Stimulated activated CD8-positive, alpha-beta memory T cell treated with anti-CD3 and anti-CD28 coated beads, Interleukin-7, amount 100 ng/mL, for 1 hour (primary cell): ENCODE data around the gene PHOSPHO2.

Source experiments
- DNase-seq, 2 donors: peaks; one replicate each; pipeline ENCODE4 v3.0.0-alpha.2; 2020; ENCODE audit warnings: low read depth in 2 of 2

PHOSPHO2 gene

GRCh38 chr2:169716938-169717690 is 22.8 kb downstream of the PHOSPHO2 start:
- DNase-seq = no peak

GRCh38 chr2:169717691-169718063 is 23.4 kb downstream of the PHOSPHO2 start:
- DNase-seq = no peak

- DNase-seq = no peak
These were observed 24.7 kb downstream of the PHOSPHO2 start for GRCh38 chr2:169718930-169719504.

GRCh38 chr2:169721016-169721415 is 26.7 kb downstream of the PHOSPHO2 start:
- DNase-seq = no peak

GRCh38 chr2:169727065-169727464 is 32.8 kb downstream of the PHOSPHO2 start:
- no peak for DNase-seq

- DNase-seq = no peak
These were observed 35.0 kb downstream of the PHOSPHO2 start for GRCh38 chr2:169729274-169729605.

GRCh38 chr2:169732075-169732474 is 37.8 kb downstream of the PHOSPHO2 start:
- DNase-seq = no peak

- DNase-seq = no peak
These were observed 38.5 kb downstream of the PHOSPHO2 start for GRCh38 chr2:169732583-169733358.

- DNase-seq = no peak
These were observed 40.0 kb downstream of the PHOSPHO2 start for GRCh38 chr2:169734169-169734847.

GRCh38 chr2:169735623-169736022 is 41.4 kb downstream of the PHOSPHO2 start:
- DNase-seq = no peak

GRCh38 chr2:169736902-169737301 is 42.6 kb downstream of the PHOSPHO2 start:
- no peak for DNase-seq

- DNase-seq = no peak
These were observed 44.4 kb downstream of the PHOSPHO2 start for GRCh38 chr2:169738566-169739229.

GRCh38 chr2:169739351-169739750 is 45.1 kb downstream of the PHOSPHO2 start:
- no peak for DNase-seq

GRCh38 chr2:169743549-169743948 is 49.3 kb downstream of the PHOSPHO2 start:
- no peak for DNase-seq

GRCh38 chr2:169746240-169746639 is 52.0 kb downstream of the PHOSPHO2 start:
- DNase-seq = no peak

GRCh38 chr2:169748319-169748718 is 54.0 kb downstream of the PHOSPHO2 start:
- DNase-seq = no peak
